Daoy (cell line): ENCODE measurements around the gene ANKEF1. TPM values are rescaled to one million over a fixed set of nuclear protein-coding genes. Genes with fewer than 3 reads are reported as not detected.

ENCODE experiments used
- DNase-seq: peaks from one replicate; pipeline ENCODE4 v3.0.0-alpha.2; 2015; ENCODE audit warnings: low read depth
- total RNA-seq: library from RNA; depleted of rRNA; stranded (reverse); fragments of >200 nt; shearing (Covaris generic); gene quantifications from 2 replicates; pipeline ENCODE4 v1.2.3, GENCODE V29; 2014; rRNA removed

Gene ANKEF1
- total RNA-seq, 1 experiment from 2014 or later: 6.6 TPM

GRCh38 chr20:10089871-10090587, 55.2 kb downstream of the ANKEF1 start:
- no peak for DNase-seq

- peak; percentile 37 for DNase-seq
These were observed 55.9 kb downstream of the ANKEF1 start for GRCh38 chr20:10090588-10091166.

- peak; percentile 79 for DNase-seq
These were observed 58.4 kb downstream of the ANKEF1 start for GRCh38 chr20:10093087-10093591.

- peak; percentile 27 for DNase-seq
These were observed 59.9 kb downstream of the ANKEF1 start for GRCh38 chr20:10094566-10095173.

GRCh38 chr20:10096790-10097189, 62.0 kb downstream of the ANKEF1 start:
- no peak for DNase-seq

GRCh38 chr20:10105046-10105445, 70.3 kb downstream of the ANKEF1 start:
- no peak for DNase-seq

Other genes starting within 250 kb of the ANKEF1 start
- gene PAK5, start 195.9 kb upstream of the ANKEF1 start, total RNA-seq: 0.46 TPM in 1 of 2 replicates, not detected in the other
- gene SNAP25, start 183.8 kb downstream of the ANKEF1 start, total RNA-seq: 0.09 and 0.80 TPM in 2 replicates